A549 (cell line): Measurements from ENCODE around the gene FBXO30. TPM values are rescaled to one million over a fixed set of nuclear protein-coding genes. Genes with fewer than 3 reads are reported as not detected.

Source experiments
- ATAC-seq, 2 experiments: fragments of 200-7000 bp in 1 of 2; fragments of >200 bp in 1 of 2; cut with Nextera tagmentation in 1 of 2; cut with Tn5 transposase in 1 of 2; 3 replicates each; pipeline versions ENCODE4 v1.8.0 to v1.9.1; 2018 to 2020; ENCODE audit warnings: mild to moderate bottlenecking in 1 of 2, moderate library complexity in 1 of 2
- CTCF ChIA-PET: fragments of 300-600 bp; sonication (Branson Sonifier 250); formaldehyde crosslinking; extraction: SDS; loops from one replicate; lab custom pipeline; 2021; ENCODE audit warnings: antibody characterized with exemption, inconsistent platforms; lab: Yijun Ruan, JAX
- POLR2A ChIA-PET: fragments of 350-600 bp; formaldehyde crosslinking; extraction: SDS; loops from one replicate; lab custom pipeline; 2021; ENCODE audit warnings: antibody characterized with exemption, inconsistent platforms; lab: Yijun Ruan, JAX
- DNase-seq, 2 experiments: peaks; one replicate each; pipeline versions ENCODE4 v3.0.0 to v3.0.0-alpha.2; 2011 to 2016; ENCODE audit warnings: low read depth in 1 of 2, low spot score in 1 of 2
- FAIRE-seq: peaks from 2 replicates; lab custom pipeline; 2011; peaks lifted over from hg19 to GRCh38; lab: Jason Lieb, UNC
- H3K27ac ChIP-seq, 2 experiments: fragments of >200 bp; sonication (Bioruptor Twin); formaldehyde crosslinking; 3 replicates each; pipeline ENCODE4 v1.5.1; 2016 to 2017
- H3K4me1 ChIP-seq: fragments of >200 bp; sonication (Bioruptor Twin); formaldehyde crosslinking; 3 replicates; pipeline ENCODE4 v1.6.1; 2016
- H3K4me2 ChIP-seq: fragments of >200 bp; sonication (Bioruptor Twin); formaldehyde crosslinking; 3 replicates; pipeline ENCODE4 v1.6.1; 2016
- H3K4me3 ChIP-seq: fragments of >200 bp; sonication (Bioruptor Twin); formaldehyde crosslinking; 3 replicates; pipeline ENCODE4 v1.5.1; 2016
- H3K9me3 ChIP-seq: fragments of >200 bp; sonication (Bioruptor Twin); formaldehyde crosslinking; 3 replicates; pipeline ENCODE4 v1.6.1; 2016
- CBX8 ChIP-seq: fragments of 200-600 bp; sonication (generic); IDR thresholded peaks from 2 replicates; pipeline ENCODE4 v1.6.1; 2016
- CEBPB ChIP-seq, 2 experiments: fragments of >200 bp in 1 of 2; sonication (Bioruptor Twin) in 1 of 2; formaldehyde crosslinking in 1 of 2; IDR thresholded peaks; 2 replicates each; pipeline ENCODE4 v1.6.1; 2012 to 2016
- CHD2 ChIP-seq: fragments of 150-350 bp; IDR thresholded peaks from 2 replicates; pipeline ENCODE4 v1.6.1; 2014; ENCODE audit warnings: low read length; ENCODE audit not compliant: partially characterized antibody
- CHD4 ChIP-seq: fragments of 200-600 bp; sonication (generic); IDR thresholded peaks from 2 replicates; pipeline ENCODE4 v1.6.1; 2016; ENCODE audit warnings: antibody characterized with exemption, mild to moderate bottlenecking, borderline replicate concordance
- EHF ChIP-seq: fragments of 250-450 bp; sonication (Bioruptor Pico); IDR thresholded peaks from 2 replicates; pipeline ENCODE4 v1.5.0; 2020; ENCODE audit warnings: mild to moderate bottlenecking
- EHMT2 ChIP-seq: fragments of 200-600 bp; sonication (generic); IDR thresholded peaks from 2 replicates; pipeline ENCODE4 v1.6.1; 2016; ENCODE audit warnings: antibody characterized with exemption, low read depth, mild to moderate bottlenecking, moderate library complexity
- EP300 ChIP-seq, 2 experiments: fragments of >200 bp; sonication (Bioruptor Twin); formaldehyde crosslinking; IDR thresholded peaks; 2 replicates in 1 of 2; 3 replicates in 1 of 2; pipeline ENCODE4 v1.6.1; 2016 to 2017
- FOSL2 ChIP-seq, 2 experiments: fragments of 450-650 bp in 1 of 2; fragments of >200 bp in 1 of 2; sonication (Bioruptor Twin) in 1 of 2; formaldehyde crosslinking; IDR thresholded peaks; 2 replicates each; pipeline versions ENCODE4 v1.5.0 to v1.6.1; 2016 to 2020; ENCODE audit warnings: mild to moderate bottlenecking in 1 of 2, moderate library complexity in 1 of 2
- FOXS1 ChIP-seq: fragments of 250-450 bp; sonication (Bioruptor Pico); IDR thresholded peaks from 2 replicates; pipeline ENCODE4 v1.5.0; 2020; ENCODE audit warnings: mild to moderate bottlenecking, moderate library complexity
- HDAC2 ChIP-seq: fragments of 200-600 bp; sonication (generic); IDR thresholded peaks from 2 replicates; pipeline ENCODE4 v1.6.1; 2016
- HEYL ChIP-seq: fragments of 250-450 bp; sonication (Bioruptor Pico); IDR thresholded peaks from 2 replicates; pipeline ENCODE4 v1.8.0; 2021; ENCODE audit warnings: mild to moderate bottlenecking, moderate library complexity
- HOXB13 ChIP-seq: fragments of 250-450 bp; sonication (Bioruptor Pico); IDR thresholded peaks from 2 replicates; pipeline ENCODE4 v1.5.0; 2020; ENCODE audit warnings: low read depth, mild to moderate bottlenecking, moderate library complexity
- HOXB5 ChIP-seq: fragments of 250-450 bp; sonication (Bioruptor Pico); IDR thresholded peaks from 2 replicates; pipeline ENCODE4 v1.5.0; 2020; ENCODE audit warnings: mild to moderate bottlenecking, moderate library complexity
- JUN ChIP-seq, 2 experiments: fragments of >200 bp; sonication (Bioruptor Twin); formaldehyde crosslinking; IDR thresholded peaks; 2 replicates in 1 of 2; 3 replicates in 1 of 2; pipeline ENCODE4 v1.6.1; 2016 to 2017
- JUNB ChIP-seq: fragments of >200 bp; sonication (Bioruptor Twin); formaldehyde crosslinking; IDR thresholded peaks from 2 replicates; pipeline ENCODE4 v1.6.1; 2016
- KDM5A ChIP-seq: fragments of 200-600 bp; sonication (generic); IDR thresholded peaks from 2 replicates; pipeline ENCODE4 v1.6.1; 2016; ENCODE audit warnings: antibody characterized with exemption, mild to moderate bottlenecking
- MAFK ChIP-seq: fragments of 450-650 bp; IDR thresholded peaks from 2 replicates; pipeline ENCODE4 v1.6.1; 2014; ENCODE audit not compliant: partially characterized antibody
- MAX ChIP-seq: IDR thresholded peaks from 2 replicates; pipeline ENCODE4 v1.6.1; 2012
- MAZ ChIP-seq: fragments of 150-350 bp; IDR thresholded peaks from 2 replicates; pipeline ENCODE4 v1.6.1; 2014; ENCODE audit warnings: antibody characterized with exemption, low read depth, low read length, borderline replicate concordance
- MYC ChIP-seq: IDR thresholded peaks from 2 replicates; pipeline ENCODE4 v1.6.1; 2012; ENCODE audit warnings: mild to moderate bottlenecking, inconsistent platforms, low read length, improper control_type of control experiment, borderline replicate concordance
- NR3C1 ChIP-seq: fragments of >200 bp; sonication (Bioruptor Twin); formaldehyde crosslinking; IDR thresholded peaks from 3 replicates; pipeline ENCODE4 v1.6.1; 2017
- POLR2A ChIP-seq: IDR thresholded peaks from 2 replicates; pipeline ENCODE4 v1.6.1; 2012; ENCODE audit warnings: mild to moderate bottlenecking, low read length
- POLR2AphosphoS2 ChIP-seq: conservative IDR thresholded peaks from 2 replicates; pipeline ENCODE4 v1.6.1; 2012; ENCODE audit warnings: low read length, improper control_type of control experiment, inconsistent platforms
- RARB ChIP-seq: fragments of 250-450 bp; sonication (Bioruptor Pico); IDR thresholded peaks from 2 replicates; pipeline ENCODE4 v1.8.0; 2021; ENCODE audit warnings: mild to moderate bottlenecking, moderate library complexity
- RCOR1 ChIP-seq: fragments of 150-350 bp; IDR thresholded peaks from 2 replicates; pipeline ENCODE4 v1.6.1; 2014; ENCODE audit warnings: antibody characterized with exemption, low read length, low read depth
- RNF2 ChIP-seq: fragments of 200-600 bp; sonication (generic); IDR thresholded peaks from 2 replicates; pipeline ENCODE4 v1.6.1; 2016; ENCODE audit warnings: low read depth, mild to moderate bottlenecking, antibody characterized with exemption, moderate library complexity, borderline replicate concordance
- SREBF2 ChIP-seq: fragments of 450-650 bp; IDR thresholded peaks from 2 replicates; pipeline ENCODE4 v1.6.1; 2014; ENCODE audit warnings: mild to moderate bottlenecking, moderate library complexity
- TFCP2L1 ChIP-seq: fragments of 250-450 bp; sonication (Bioruptor Pico); IDR thresholded peaks from 2 replicates; pipeline ENCODE4 v1.5.0; 2021; ENCODE audit warnings: mild to moderate bottlenecking
- ZNF302 ChIP-seq: fragments of 250-450 bp; sonication (Bioruptor Pico); IDR thresholded peaks from 2 replicates; pipeline ENCODE4 v1.9.0; 2021; ENCODE audit warnings: inconsistent platforms, mild to moderate bottlenecking, moderate library complexity
- polyA plus RNA-seq, 4 experiments: library from polyadenylated mRNA; depleted of rRNA in 3 of 4; stranded (reverse); fragments of >200 nt; fragmentation: RNase III in 1 of 4; extraction: RNeasy Plus Mini Kit Qiagen cat#74134 plus additional on column Dnase treatment in 1 of 4; gene quantifications; 2 replicates in 3 of 4; 3 replicates in 1 of 4; pipeline ENCODE4 v1.2.3, GENCODE V29; 2011 to 2017
- TF ChIP-seq, protein P1 (sequence below): fragments of >200 bp; sonication (Bioruptor Twin); formaldehyde crosslinking; IDR thresholded peaks from 3 replicates; pipeline ENCODE4 v1.6.1; 2016
- TF ChIP-seq, protein P2 (sequence below): IDR thresholded peaks from 2 replicates; pipeline ENCODE4 v1.6.1; 2012; ENCODE audit warnings: low read depth, borderline replicate concordance
- TF ChIP-seq, protein P3 (sequence below): fragments of 250-450 bp; sonication (Bioruptor Pico); IDR thresholded peaks from 2 replicates; pipeline ENCODE4 v1.5.0; 2020; ENCODE audit warnings: low read depth, mild to moderate bottlenecking, moderate library complexity

Gene FBXO30
- polyA plus RNA-seq, 2 of the 4 experiments (the other 2 are of a cell fraction): 8.3 to 10.4 TPM

GRCh38 chr6:145772846-145773245, 41.7 kb downstream of the FBXO30 start (continued):
- TF ChIP-seq MAZ: no peak
- TF ChIP-seq RCOR1: no peak
- TF ChIP-seq RNF2: no peak
- TF ChIP-seq, protein P1, sequence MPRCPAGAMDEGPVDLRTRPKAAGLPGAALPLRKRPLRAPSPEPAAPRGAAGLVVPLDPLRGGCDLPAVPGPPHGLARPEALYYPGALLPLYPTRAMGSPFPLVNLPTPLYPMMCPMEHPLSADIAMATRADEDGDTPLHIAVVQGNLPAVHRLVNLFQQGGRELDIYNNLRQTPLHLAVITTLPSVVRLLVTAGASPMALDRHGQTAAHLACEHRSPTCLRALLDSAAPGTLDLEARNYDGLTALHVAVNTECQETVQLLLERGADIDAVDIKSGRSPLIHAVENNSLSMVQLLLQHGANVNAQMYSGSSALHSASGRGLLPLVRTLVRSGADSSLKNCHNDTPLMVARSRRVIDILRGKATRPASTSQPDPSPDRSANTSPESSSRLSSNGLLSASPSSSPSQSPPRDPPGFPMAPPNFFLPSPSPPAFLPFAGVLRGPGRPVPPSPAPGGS: no peak
- TF ChIP-seq HOXB5: no peak

DNA sequence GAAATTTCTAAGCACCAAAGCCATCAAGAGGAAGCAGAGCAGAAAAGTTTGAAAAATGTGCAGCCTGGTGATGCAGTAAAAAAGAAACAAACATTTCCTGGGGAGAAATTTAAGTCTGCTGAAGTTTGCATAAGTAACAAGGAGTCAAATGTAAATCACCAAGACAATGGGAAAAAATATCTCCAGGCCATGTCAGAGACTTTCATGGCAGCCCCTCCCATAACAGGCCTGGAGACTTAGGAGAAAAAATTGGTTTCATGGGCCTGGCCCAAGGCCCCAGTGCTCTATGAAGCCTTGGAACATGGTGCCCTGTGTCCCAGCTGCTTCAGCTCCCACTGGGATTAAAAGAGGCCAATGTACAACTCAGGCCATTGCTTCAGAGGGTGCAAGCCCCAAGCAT, 49.1 kb downstream of the FBXO30 start:
- no peaks in the 10 kb centered on the region for H3K9me3 ChIP-seq
- H3K27ac ChIP-seq: no peak overlapping the region
- DNase-seq (no peak), ATAC-seq (no peak), FAIRE-seq (no peak)
- H3K4me1 ChIP-seq: peaks cover 9% of the 10 kb centered on the region; the same call in 2 of the 3 replicates
- H3K4me2 ChIP-seq: no peak overlapping the region
- POLR2A ChIA-PET: no interaction called here
- no peak overlapping the region for H3K4me3 ChIP-seq
- CTCF ChIA-PET: no interaction called here
- TF ChIP-seq RARB: no peak
- TF ChIP-seq POLR2AphosphoS2: no peak
- TF ChIP-seq JUNB: no peak
- no peak for TF ChIP-seq HDAC2
- no peak for TF ChIP-seq SREBF2
- TF ChIP-seq RNF2: no peak
- TF ChIP-seq RCOR1: no peak
- no peak for TF ChIP-seq MAX
- TF ChIP-seq NR3C1: no peak
- TF ChIP-seq CEBPB (IDR thresholded peaks at IDR 0.05): no peak
- TF ChIP-seq MAZ: no peak
- no peak for TF ChIP-seq TFCP2L1 (CRISPR knock-in tag)
- no peak for TF ChIP-seq EHMT2
- TF ChIP-seq CBX8: no peak
- TF ChIP-seq FOSL2 (IDR thresholded peaks at IDR 0.05): no peak
- TF ChIP-seq FOSL2 (CRISPR knock-in tag; IDR thresholded peaks at IDR 0.05): no peak
- TF ChIP-seq, protein P1: no peak
- no peak for TF ChIP-seq EHF (CRISPR knock-in tag)
- TF ChIP-seq MAFK: no peak
- TF ChIP-seq EP300 (IDR thresholded peaks at IDR 0.05): no peak
- TF ChIP-seq FOXS1 (CRISPR knock-in tag): no peak

DNA sequence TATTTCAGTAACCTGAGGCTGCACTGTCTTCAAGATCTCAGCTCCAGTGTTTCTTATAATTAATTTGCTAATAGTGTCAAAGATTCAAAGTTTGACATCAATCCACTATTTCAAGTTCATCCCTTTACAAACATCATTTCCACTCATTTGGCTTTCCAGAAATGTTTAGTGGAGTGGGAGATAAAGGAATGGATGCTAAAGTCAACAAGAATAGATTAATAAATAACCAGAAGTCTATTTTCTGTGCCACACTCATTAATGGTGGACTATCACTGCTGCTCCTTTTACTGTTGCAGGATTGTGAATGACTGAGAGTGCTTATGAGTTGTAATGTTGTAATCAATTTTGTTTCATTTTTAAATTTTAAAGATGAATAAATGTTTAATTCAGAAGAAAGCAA, 50.9 kb downstream of the FBXO30 start:
- POLR2A ChIA-PET: no interaction called here
- Histone ChIP-seq H3K4me2 (no peak overlapping the region), H3K4me1 (peaks cover 9% of the 10 kb centered on the region; the same call in 2 of the 3 replicates), H3K4me3 (no peak overlapping the region), H3K27ac (no peak overlapping the region), H3K9me3 (no peaks in the 10 kb centered on the region)
- CTCF ChIA-PET: no interaction called here
- ATAC-seq (no peak), FAIRE-seq (no peak), DNase-seq (no peak)
- TF ChIP-seq, protein P2, sequence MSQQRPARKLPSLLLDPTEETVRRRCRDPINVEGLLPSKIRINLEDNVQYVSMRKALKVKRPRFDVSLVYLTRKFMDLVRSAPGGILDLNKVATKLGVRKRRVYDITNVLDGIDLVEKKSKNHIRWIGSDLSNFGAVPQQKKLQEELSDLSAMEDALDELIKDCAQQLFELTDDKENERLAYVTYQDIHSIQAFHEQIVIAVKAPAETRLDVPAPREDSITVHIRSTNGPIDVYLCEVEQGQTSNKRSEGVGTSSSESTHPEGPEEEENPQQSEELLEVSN: no peak
- no peak for TF ChIP-seq RNF2

DNA sequence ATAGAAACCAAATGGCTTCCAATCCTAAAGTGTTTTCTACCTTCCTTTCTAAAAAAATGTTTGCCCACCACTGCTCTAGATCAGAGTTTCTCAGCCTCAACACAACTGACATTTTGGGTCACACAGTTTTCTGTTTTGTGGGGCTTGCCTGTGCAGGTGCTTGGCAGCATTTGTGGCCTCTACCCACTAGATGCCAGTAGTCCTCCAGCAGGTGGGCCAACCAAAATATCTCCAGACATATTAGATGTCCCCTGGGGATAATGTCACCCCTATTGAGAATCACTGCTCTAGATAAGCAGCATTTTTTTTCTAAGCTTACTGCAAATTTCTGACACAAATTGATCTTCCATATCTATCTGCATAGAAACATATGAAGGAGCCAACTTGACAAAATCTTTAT, 53.0 kb downstream of the FBXO30 start:
- CTCF ChIA-PET: no interaction called here
- H3K27ac ChIP-seq: no peak overlapping the region
- peaks cover 9% of the 10 kb centered on the region; the same call in 2 of the 3 replicates for H3K4me1 ChIP-seq

More for the DNA sequence above, 53.0 kb downstream of the FBXO30 start:
- no peak overlapping the region for H3K4me3 ChIP-seq
- DNase-seq: no peak
- TF ChIP-seq CHD4: no peak
- no peak for TF ChIP-seq CHD2
- no peak for TF ChIP-seq RCOR1
- no peak for TF ChIP-seq RARB
- no peak for TF ChIP-seq KDM5A
- TF ChIP-seq JUN (IDR thresholded peaks at IDR 0.05): no peak
- no peak for TF ChIP-seq MYC
- TF ChIP-seq MAZ: no peak
- TF ChIP-seq SREBF2: no peak
- no peak for TF ChIP-seq HOXB13
- TF ChIP-seq HOXB5: no peak
- TF ChIP-seq, protein P3, sequence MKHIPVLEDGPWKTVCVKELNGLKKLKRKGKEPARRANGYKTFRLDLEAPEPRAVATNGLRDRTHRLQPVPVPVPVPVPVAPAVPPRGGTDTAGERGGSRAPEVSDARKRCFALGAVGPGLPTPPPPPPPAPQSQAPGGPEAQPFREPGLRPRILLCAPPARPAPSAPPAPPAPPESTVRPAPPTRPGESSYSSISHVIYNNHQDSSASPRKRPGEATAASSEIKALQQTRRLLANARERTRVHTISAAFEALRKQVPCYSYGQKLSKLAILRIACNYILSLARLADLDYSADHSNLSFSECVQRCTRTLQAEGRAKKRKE (CRISPR knock-in tag): no peak
- TF ChIP-seq ZNF302 (CRISPR knock-in tag): no peak
- TF ChIP-seq FOSL2 (IDR thresholded peaks at IDR 0.05): no peak
- no peak for TF ChIP-seq FOSL2 (CRISPR knock-in tag; IDR thresholded peaks at IDR 0.05)
- no peak for TF ChIP-seq CEBPB (IDR thresholded peaks at IDR 0.05)
- TF ChIP-seq POLR2A: no peak
- no peak for TF ChIP-seq HEYL
- TF ChIP-seq, all 56 proteins: peak for 0
- no peak for FAIRE-seq
- Histone ChIP-seq H3K9me3 (no peaks in the 10 kb centered on the region), H3K4me2 (no peak overlapping the region)
- POLR2A ChIA-PET: no interaction called here
- no peak for ATAC-seq
